ENCODE measurements around the gene TRIML1. TPM values are rescaled to one million over a fixed set of nuclear protein-coding genes. Genes with fewer than 3 reads are reported as not detected.
"Not testable (repeated sequence)": the region's sequence is repeated elsewhere in the genome, so short reads cannot be mapped to it uniquely, and the experiment has no call there.

Gene TRIML1
- total and polyA plus RNA-seq, 12 donors = not detected

DNA sequence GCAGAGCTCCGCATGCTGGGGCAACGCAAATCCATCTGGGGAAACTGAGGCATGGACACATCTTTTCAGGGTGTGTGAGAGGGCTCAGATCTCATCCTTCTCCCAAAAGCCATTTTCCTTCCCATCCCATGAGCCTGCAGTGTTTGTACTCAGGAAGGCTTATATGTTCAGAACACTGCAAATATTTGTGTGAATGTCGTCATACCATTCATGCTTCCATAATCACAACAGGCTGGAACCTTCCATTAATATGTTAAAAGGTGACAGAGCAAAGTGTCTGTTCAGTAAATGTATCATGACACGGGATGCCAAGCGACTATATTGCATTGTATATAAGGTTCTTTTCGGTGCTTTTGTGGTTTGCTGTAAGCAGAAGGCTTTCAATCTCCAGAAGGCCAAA lies 8.5 kb downstream of the TRIML1 start:
- WGBS, 2 donors = 90 to 92% methylated on average over 6 of the region's 6 CpGs
- DNase-seq (no peak), ATAC-seq (no peak)
- H3K27me3 ChIP-seq = no peaks in the 10 kb centered on the region
- no peaks in the 10 kb centered on the region for H3K4me1 ChIP-seq
- no peak overlapping the region for H3K4me3 ChIP-seq
- TF ChIP-seq, protein P1, sequence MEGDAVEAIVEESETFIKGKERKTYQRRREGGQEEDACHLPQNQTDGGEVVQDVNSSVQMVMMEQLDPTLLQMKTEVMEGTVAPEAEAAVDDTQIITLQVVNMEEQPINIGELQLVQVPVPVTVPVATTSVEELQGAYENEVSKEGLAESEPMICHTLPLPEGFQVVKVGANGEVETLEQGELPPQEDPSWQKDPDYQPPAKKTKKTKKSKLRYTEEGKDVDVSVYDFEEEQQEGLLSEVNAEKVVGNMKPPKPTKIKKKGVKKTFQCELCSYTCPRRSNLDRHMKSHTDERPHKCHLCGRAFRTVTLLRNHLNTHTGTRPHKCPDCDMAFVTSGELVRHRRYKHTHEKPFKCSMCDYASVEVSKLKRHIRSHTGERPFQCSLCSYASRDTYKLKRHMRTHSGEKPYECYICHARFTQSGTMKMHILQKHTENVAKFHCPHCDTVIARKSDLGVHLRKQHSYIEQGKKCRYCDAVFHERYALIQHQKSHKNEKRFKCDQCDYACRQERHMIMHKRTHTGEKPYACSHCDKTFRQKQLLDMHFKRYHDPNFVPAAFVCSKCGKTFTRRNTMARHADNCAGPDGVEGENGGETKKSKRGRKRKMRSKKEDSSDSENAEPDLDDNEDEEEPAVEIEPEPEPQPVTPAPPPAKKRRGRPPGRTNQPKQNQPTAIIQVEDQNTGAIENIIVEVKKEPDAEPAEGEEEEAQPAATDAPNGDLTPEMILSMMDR (IDR thresholded peaks at IDR 0.05) = no peak
- no peaks in the 10 kb centered on the region for H3K36me3 ChIP-seq
- intact Hi-C loops (cut with DNase I) = no loop called here
- no peak overlapping the region for H3K27ac ChIP-seq
- peaks cover 0 to 25% (median 0%) of the 10 kb centered on the region in 11 donors for H3K9me3 ChIP-seq

DNA sequence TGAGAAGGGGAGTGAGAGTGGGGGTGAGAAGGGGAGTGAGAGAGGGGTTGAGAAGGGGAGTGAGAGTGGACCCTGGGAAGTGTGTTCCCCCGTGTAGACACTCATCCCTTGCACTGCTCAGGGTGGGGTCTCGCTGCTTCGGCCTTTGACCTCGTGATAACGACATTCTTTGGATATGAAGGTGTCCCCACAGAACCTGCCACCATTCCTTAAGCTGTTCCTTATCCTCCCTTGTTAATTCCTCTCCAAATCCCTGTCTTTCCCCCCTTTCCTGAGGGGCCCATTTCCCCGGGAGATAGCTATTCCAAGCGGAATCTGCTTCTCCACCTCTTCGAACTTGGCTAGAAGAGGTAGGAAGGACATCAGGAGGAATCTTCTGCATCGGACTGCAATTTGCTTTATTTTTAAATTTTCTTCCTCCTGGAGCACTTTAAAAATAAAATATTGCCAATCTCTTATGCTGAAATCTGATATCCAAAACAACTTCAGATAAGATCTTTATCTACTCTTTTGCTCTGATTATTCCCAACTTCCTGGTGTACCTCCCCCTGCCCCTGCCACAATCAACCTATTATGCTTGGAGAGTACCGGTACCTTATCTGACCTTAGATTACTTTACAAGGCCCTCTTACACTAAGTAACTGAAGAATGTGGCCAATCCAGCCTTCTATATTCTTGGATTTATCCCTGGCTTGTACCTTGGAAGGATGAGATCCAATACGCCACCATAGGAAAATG lies 15.6 kb downstream of the TRIML1 start:
- no peak overlapping the region for H3K27ac ChIP-seq
- no peaks in the 10 kb centered on the region for H3K36me3 ChIP-seq
- TF ChIP-seq, protein P1 (IDR thresholded peaks at IDR 0.05) = no peak
- DNase-seq = no peak
- H3K4me1 ChIP-seq = no peaks in the 10 kb centered on the region
- peaks cover 0 to 24% (median 0%) of the 10 kb centered on the region in 11 donors for H3K9me3 ChIP-seq
- no peaks in the 10 kb centered on the region for H3K27me3 ChIP-seq
- 79 to 81% methylated on average over 11 of the region's 11 CpGs for WGBS, 2 donors
- intact Hi-C loops (cut with DNase I) = no loop called here
- no peak for ATAC-seq
- no peak overlapping the region for H3K4me3 ChIP-seq

DNA sequence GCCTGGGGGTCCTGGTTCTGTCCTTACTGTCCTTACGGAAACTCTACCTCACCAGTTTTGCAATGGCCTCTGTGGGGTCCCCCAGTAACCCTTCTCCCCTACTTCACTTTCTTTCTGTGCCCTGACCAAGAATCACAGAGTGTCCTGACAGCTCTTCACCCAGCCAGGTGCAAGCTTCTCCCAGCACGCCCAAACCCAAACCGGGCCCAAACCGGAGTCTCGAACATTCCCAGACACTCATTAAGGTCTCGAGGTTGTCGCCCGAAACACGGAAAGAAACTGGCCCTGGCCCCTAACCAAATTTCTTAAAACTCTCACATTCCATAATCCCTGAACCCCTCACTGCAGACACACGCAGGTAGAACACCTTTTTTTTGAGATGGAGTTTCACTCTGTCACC lies 19.1 kb downstream of the TRIML1 start:
- H3K27ac ChIP-seq = no peak overlapping the region
- no peak for DNase-seq
- peaks cover 0 to 22% (median 0%) of the 10 kb centered on the region in 11 donors for H3K9me3 ChIP-seq
- H3K36me3 ChIP-seq = no peaks in the 10 kb centered on the region
- TF ChIP-seq, protein P1 (IDR thresholded peaks at IDR 0.05) = no peak
- H3K4me3 ChIP-seq = no peak overlapping the region
- 96 to 98% methylated on average over 10 of the region's 10 CpGs for WGBS, 2 donors
- peaks cover 0 to 5% (median 0%) of the 10 kb centered on the region in 9 donors for H3K4me1 ChIP-seq
- intact Hi-C loops (cut with DNase I) = no loop called here
- H3K27me3 ChIP-seq = no peaks in the 10 kb centered on the region
- no peak for ATAC-seq

DNA sequence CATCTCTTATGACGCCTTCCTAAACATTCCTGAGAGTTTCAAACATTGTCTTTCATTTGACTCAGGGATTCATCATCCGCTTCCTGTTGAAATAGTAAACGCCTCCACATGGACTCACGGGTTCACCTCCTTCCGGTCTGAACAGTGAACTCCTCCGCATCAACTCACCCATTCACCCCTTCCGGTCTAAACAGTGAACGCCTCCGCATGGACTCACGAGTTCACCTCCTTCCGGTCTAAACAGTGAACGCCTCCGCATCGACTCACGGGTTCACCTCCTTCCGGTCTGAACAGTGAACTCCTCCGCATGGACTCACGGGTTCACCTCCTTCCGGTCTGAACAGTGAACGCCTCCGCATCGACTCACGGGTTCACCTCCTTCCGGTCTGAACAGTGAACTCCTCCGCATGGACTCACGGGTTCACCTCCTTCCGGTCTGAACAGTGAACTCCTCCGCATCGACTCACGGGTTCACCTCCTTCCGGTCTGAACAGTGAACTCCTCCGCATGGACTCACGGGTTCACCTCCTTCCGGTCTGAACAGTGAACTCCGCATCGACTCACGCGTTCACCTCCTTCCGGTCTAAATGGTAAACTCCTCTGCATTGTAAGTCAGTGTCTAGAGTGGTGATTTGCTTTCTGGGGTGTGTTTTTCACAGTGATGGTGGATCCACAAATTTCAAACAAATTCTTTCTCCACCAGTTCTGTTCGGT lies 20.4 kb downstream of the TRIML1 start:
- ATAC-seq; H3K27me3 ChIP-seq; H3K27ac ChIP-seq; DNase-seq; H3K4me3 ChIP-seq; intact Hi-C loops (cut with DNase I); H3K36me3 ChIP-seq; H3K4me1 ChIP-seq: not testable (repeated sequence)
- peaks cover 0 to 28% (median 0%) of the 10 kb centered on the region in 11 donors for H3K9me3 ChIP-seq
- whole genome bisulfite sequencing, 2 donors = 72 to 89% methylated on average over 38 to 40 of the region's 40 CpGs

DNA sequence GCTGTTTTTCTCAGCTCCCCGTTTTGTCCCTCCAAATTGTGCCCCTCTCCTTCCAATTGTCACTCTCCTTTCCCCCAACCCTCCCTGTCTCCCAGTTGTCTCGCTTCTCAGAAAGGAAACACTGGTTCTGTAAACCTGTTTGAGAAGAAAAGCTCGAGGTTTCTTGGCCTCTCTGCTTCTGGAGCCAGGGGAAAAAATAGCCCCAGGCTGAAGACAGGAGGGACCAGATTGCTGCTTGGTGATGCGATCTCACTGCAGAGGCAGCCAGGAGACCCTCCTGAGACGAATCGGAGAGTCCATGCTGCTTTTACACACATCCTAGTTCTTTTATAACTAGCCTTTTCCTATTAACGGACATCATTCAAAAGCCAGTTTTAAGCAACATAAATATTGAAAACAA lies 21.2 kb downstream of the TRIML1 start:
- TF ChIP-seq, protein P1 (IDR thresholded peaks at IDR 0.05) = no peak
- no peaks in the 10 kb centered on the region for H3K36me3 ChIP-seq
- no peak overlapping the region for H3K4me3 ChIP-seq
- intact Hi-C loops (cut with DNase I) = no loop called here
- peaks cover 0 to 23% (median 0%) of the 10 kb centered on the region in 11 donors for H3K9me3 ChIP-seq
- ATAC-seq (no peak), DNase-seq (no peak)
- peaks cover 0 to 5% (median 0%) of the 10 kb centered on the region in 9 donors for H3K4me1 ChIP-seq
- H3K27ac ChIP-seq = no peak overlapping the region
- 47 to 48% methylated on average over 7 of the region's 7 CpGs for WGBS, 2 donors
- no peaks in the 10 kb centered on the region for H3K27me3 ChIP-seq
